Heart left ventricle (tissue), 16 donors: ENCODE measurements around the gene ARAP1. TPM values are rescaled to one million over a fixed set of nuclear protein-coding genes. Genes with fewer than 3 reads are reported as not detected.

Experiments
- ATAC-seq, 4 donors: fragments of 200-7000 bp; cut with Tn5 transposase; one replicate each; pipeline ENCODE4 v1.9.1; 2020 to 2022; ENCODE audit warnings: moderate library complexity in 4 of 4, mild to moderate bottlenecking in 3 of 4, moderate number of reproducible peaks in 1 of 4
- DNase-seq, 5 donors: peaks; one replicate each; pipeline ENCODE4 v3.0.0-alpha.2; 2020
- H3K27ac ChIP-seq, 12 donors: fragments of 200-600 bp; sonication (generic) in 4 of 12; one replicate each; pipeline versions ENCODE4 v1.5.0 to v1.8.0; 2016 to 2022; ENCODE audit warnings: mild to moderate bottlenecking in 2 of 12
- H3K27me3 ChIP-seq, 9 donors: fragments of 200-600 bp; sonication (generic) in 2 of 9; one replicate each; pipeline versions ENCODE4 v1.5.1 to v1.8.0; 2016 to 2022; ENCODE audit warnings: mild to moderate bottlenecking in 3 of 9
- H3K36me3 ChIP-seq, 9 donors: fragments of 200-600 bp; sonication (generic) in 2 of 9; one replicate each; pipeline versions ENCODE4 v1.5.0 to v1.8.0; 2018 to 2022; ENCODE audit warnings: mild to moderate bottlenecking in 2 of 9
- H3K4me1 ChIP-seq, 12 donors: fragments of 200-600 bp; sonication (generic) in 4 of 12; one replicate each; pipeline versions ENCODE4 v1.5.0 to v1.8.0; 2016 to 2022; ENCODE audit warnings: mild to moderate bottlenecking in 3 of 12
- H3K4me3 ChIP-seq, 12 donors: fragments of 200-600 bp; sonication (generic) in 4 of 12; one replicate each; pipeline versions ENCODE4 v1.5.0 to v1.8.0; 2017 to 2022; ENCODE audit warnings: mild to moderate bottlenecking in 9 of 12, moderate library complexity in 4 of 12
- H3K9me3 ChIP-seq, 12 donors: fragments of 200-600 bp; sonication (generic) in 4 of 12; one replicate each; pipeline versions ENCODE4 v1.5.0 to v1.8.0; 2016 to 2022; ENCODE audit warnings: mild to moderate bottlenecking in 1 of 12
- POLR2A ChIP-seq, 2 donors: fragments of 450-650 bp; IDR thresholded peaks; one replicate each; pipeline ENCODE4 v1.6.1; 2017; ENCODE audit warnings: antibody characterized with exemption in 2 of 2, mild to moderate bottlenecking in 2 of 2, moderate library complexity in 2 of 2
- WGBS, 4 donors: extraction: QIAGEN DNeasy Blood & Tissue Kit in 2 of 4; methylation state at CpG; one replicate each; pipeline versions ENCODE4 v1.1.5 to v1.1.7; 2013 to 2018; 5-methylcytosine and 5-hydroxymethylcytosine counted together
- intact Hi-C, 10 donors: fragments of 100-400 bp; cut with DNase I; formaldehyde crosslinking; loops; one replicate each; pipeline versions ENCODE4 v1.11.1 to v1.14.2; 2022
- polyA plus RNA-seq, 2 donors: library from polyadenylated mRNA; stranded (reverse); fragments of 200-250 nt; gene quantifications; one replicate each; pipeline ENCODE4 v1.2.3, GENCODE V29; 2013
- total RNA-seq, 9 donors: library from RNA; depleted of rRNA in 2 of 9; stranded (reverse); fragments of >200 nt in 2 of 9; fragmentation: NEBNext Ultra II Directional in 3 of 9; extraction: Animal tissue kit (Norgen Biotek cat#: 25700) in 3 of 9; gene quantifications; one replicate each; pipeline versions ENCODE4 v1.1.0 to v1.2.4, GENCODE V29; 2016 to 2023
- TF ChIP-seq, protein P1 (sequence below), 12 donors: fragments of 200-600 bp; sonication (generic) in 4 of 12; IDR thresholded peaks; one replicate each; pipeline versions ENCODE4 v1.5.0 to v1.8.0; 2018 to 2022; ENCODE audit warnings: antibody characterized with exemption in 12 of 12, mild to moderate bottlenecking in 5 of 12
- donor health status: ischemic (EF 13 %, LVEDD 7.1; RV severe dilation, severe dysfunction).
- donor health status: healthy with polysubstance abuse.
- donor health status: DM: no; HTN: yes; CAD: no.
- donor health status: DM: no; HTN: no; CAD: no.
- donor health status: ischemic (EF 25% LVEDD 6.9; RV normal size, moderate dysfunction).
- donor health status: ischemic (EF 25% LVEDD 5.7; RV mildly dilated, moderate dysfunction).
- donor health status: healthy.
- donor health status: DM: yes; HTN: yes; CAD: no.
- donor health status: ischemic (EF 35%, LVEDD 5.7; RV mildly dilated, moderate dysfunction).
- donor health status: nonischemic (EF 11% LVEDD 7.7; RV severe dilation, severe dysfunction).
- donor health status: DM: yes; HTN: yes; CAD: no.
- donor health status: PGD.
- donor health status: ischemic (EF 29% LVEDD 5.4; RV normal size, mild dysfunction).
- donor health status: nonischemic (EF 23%, LVEDD 6.1; RV moderate dilation, normal function).

The ARAP1 gene
- total and polyA plus RNA-seq, 11 donors, result 35.4 to 116 (median 43.6) TPM

DNA sequence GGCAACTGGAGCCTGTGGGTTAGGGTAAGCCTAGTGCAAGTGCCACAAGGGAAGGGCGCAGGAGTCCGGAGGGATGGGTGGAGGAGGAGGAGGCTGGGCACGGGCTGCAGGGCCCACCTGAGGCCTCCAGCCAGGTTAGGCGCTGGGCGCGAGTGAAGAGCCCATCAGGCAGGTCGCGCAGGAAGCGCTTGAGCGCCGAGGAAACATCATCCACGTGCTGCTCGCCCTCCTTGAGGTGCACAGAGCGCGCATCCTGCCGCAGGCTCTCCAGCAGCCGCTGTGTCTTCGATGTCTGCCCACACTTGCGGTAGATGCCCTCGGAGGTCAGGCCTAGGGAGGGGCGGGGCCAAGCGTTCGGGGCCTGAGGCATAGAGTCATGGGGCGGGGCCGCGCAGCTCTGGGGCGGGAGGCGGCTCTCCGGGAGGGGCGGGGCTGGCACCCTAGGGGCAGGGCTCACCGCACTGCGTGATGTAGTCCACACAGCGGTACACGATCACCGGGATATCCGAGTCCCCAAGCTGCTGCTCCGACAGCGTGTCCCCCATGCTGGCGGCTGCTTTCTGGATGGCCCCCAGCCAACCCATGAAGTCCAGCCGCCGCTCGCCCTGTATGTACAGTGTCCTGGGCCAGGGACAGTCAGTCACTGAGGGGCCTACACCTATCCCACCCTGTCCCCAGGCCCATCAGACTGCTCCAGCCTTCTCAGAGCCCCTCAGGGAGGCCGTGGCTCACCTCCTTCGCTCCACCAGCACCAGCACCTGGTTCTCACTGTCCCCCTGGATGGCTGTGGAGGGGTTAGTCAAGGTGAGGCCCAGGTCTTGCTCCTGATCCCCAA, 55.1 kb downstream of the ARAP1 start:
- no peak overlapping the region for H3K4me3 ChIP-seq
- no peak for TF ChIP-seq POLR2A (IDR thresholded peaks at IDR 0.05)
- TF ChIP-seq, protein P1, sequence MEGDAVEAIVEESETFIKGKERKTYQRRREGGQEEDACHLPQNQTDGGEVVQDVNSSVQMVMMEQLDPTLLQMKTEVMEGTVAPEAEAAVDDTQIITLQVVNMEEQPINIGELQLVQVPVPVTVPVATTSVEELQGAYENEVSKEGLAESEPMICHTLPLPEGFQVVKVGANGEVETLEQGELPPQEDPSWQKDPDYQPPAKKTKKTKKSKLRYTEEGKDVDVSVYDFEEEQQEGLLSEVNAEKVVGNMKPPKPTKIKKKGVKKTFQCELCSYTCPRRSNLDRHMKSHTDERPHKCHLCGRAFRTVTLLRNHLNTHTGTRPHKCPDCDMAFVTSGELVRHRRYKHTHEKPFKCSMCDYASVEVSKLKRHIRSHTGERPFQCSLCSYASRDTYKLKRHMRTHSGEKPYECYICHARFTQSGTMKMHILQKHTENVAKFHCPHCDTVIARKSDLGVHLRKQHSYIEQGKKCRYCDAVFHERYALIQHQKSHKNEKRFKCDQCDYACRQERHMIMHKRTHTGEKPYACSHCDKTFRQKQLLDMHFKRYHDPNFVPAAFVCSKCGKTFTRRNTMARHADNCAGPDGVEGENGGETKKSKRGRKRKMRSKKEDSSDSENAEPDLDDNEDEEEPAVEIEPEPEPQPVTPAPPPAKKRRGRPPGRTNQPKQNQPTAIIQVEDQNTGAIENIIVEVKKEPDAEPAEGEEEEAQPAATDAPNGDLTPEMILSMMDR (IDR thresholded peaks at IDR 0.05), result no peak
- intact Hi-C loops, result loop anchor here in 1 of 10 donors (10.0 kb wide), 1 partner anchor 1118 kb away; no protein-coding TSS in a partner anchor
- DNase-seq, result peak in 3 of 5 donors; percentile 65 to 81 (median 68)
- H3K4me1 ChIP-seq, result peaks cover 0 to 32% (median 5%) of the 10 kb centered on the region in 12 donors
- no peaks in the 10 kb centered on the region for H3K9me3 ChIP-seq
- peak overlapping the region in 1 of 12 donors; percentile 1 for H3K27ac ChIP-seq
- no peaks in the 10 kb centered on the region for H3K27me3 ChIP-seq
- ATAC-seq, result peak in 3 of 4 donors; percentile 49 to 65 (median 55)
- WGBS, 4 donors, result 83 to 92% (median 84%) methylated on average over 13 to 44 of the region's 44 CpGs
- peaks cover 0 to 100% (median 98%) of the 10 kb centered on the region in 9 donors for H3K36me3 ChIP-seq

DNA sequence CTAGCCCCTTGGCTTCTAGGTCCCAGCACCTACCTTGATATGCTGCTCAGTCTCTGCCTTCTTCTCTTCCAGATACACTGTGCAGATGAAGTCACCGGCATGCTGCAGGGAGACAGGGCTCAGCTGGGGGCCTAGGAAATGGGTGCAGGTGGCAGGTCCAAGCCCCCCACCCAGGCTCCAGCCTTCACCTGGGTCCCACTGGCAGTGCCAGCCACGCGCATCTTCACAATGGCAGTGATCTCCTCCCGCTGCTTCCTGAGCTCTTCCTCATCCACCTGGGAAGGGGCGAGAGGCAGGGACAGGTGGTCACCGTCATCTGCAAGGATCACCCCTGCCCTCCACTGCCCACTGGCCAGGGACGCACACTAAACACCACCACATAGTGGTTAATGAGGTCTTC, 56.9 kb downstream of the ARAP1 start:
- Histone ChIP-seq H3K9me3 (no peaks in the 10 kb centered on the region), H3K4me1 (peaks cover 0 to 23% (median 2%) of the 10 kb centered on the region in 12 donors), H3K27me3 (no peaks in the 10 kb centered on the region), H3K27ac (no peak overlapping the region), H3K36me3 (peaks cover 0 to 100% (median 98%) of the 10 kb centered on the region in 9 donors), H3K4me3 (no peak overlapping the region)
- intact Hi-C loops, result loop anchor here in 1 of 10 donors (10.0 kb wide), 1 partner anchor 1119 kb away; no protein-coding TSS in a partner anchor
- 94 to 98% (median 96%) methylated on average over 7 of the region's 7 CpGs for WGBS, 4 donors
- TF ChIP-seq, protein P1 (IDR thresholded peaks at IDR 0.05), result no peak
- TF ChIP-seq POLR2A (IDR thresholded peaks at IDR 0.05), result no peak
- ATAC-seq (no peak), DNase-seq (no peak)

DNA sequence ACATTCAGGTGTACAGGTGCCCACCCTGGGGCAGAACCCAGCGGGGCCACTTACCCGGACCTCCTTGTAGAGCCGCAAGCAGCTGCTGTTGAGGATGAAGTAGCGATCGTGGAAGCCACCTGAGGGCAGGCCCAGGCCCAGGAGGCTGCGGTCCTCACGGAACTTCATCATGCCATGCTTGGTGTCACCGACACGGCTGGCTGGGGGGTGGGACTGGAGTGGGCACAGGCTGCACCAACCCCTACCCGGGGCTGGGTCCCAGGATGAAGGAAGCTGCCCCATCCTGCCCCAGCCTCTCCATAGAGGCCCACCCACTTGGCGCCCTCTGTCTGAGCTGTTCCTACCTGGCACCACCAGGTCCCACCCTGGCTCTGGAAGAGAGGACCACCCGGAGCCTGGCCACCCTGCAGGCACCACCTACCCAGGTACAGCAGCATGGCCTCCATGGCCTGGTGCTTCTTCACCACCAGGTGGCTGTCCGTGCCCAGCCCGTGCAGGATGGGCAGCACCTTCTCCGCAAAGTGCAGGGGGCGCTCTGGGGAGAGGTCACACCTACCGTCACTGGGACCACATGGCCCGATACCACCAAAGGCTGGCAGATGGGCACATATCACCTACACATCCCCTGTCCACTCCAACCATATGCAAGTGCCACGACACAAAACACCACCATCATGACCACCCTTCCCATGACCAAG, 58.8 kb downstream of the ARAP1 start:
- H3K27ac ChIP-seq, result no peak overlapping the region
- DNase-seq (no peak), ATAC-seq (no peak)
- no peak overlapping the region for H3K4me3 ChIP-seq
- WGBS, 4 donors, result 91 to 96% (median 96%) methylated on average over 10 to 19 of the region's 19 CpGs
- peaks cover 0 to 100% (median 97%) of the 10 kb centered on the region in 9 donors for H3K36me3 ChIP-seq
- TF ChIP-seq POLR2A (IDR thresholded peaks at IDR 0.05), result no peak
- TF ChIP-seq, protein P1 (IDR thresholded peaks at IDR 0.05), result no peak
- H3K9me3 ChIP-seq, result no peaks in the 10 kb centered on the region
- H3K27me3 ChIP-seq, result no peaks in the 10 kb centered on the region
- intact Hi-C loops, result loop anchor here in 1 of 10 donors (10.0 kb wide), 1 partner anchor 1121 kb away; no protein-coding TSS in a partner anchor
- peaks cover 0 to 26% (median 2%) of the 10 kb centered on the region in 12 donors for H3K4me1 ChIP-seq
